ENCODE results near the gene EDIL3.
"Not testable (repeated sequence)": the region's sequence is repeated elsewhere in the genome, so short reads cannot be mapped to it uniquely, and the experiment has no call there.

The EDIL3 gene

GRCh38 chr5:84362061-84362720 lies 22.5 kb downstream of the EDIL3 start:
- no peak overlapping the region for H3K4me3 Mint-ChIP-seq
- no peaks in the 10 kb centered on the region for H3K36me3 Mint-ChIP-seq
- H3K27ac Mint-ChIP-seq: no peak overlapping the region
- H3K9me3 Mint-ChIP-seq: no peaks in the 10 kb centered on the region
- H3K4me1 Mint-ChIP-seq: no peaks in the 10 kb centered on the region
- DNase-seq (no peak), ATAC-seq (replicated peaks) (no peak)
- no peaks in the 10 kb centered on the region for H3K27me3 Mint-ChIP-seq

GRCh38 chr5:84361572-84361971 lies 23.1 kb downstream of the EDIL3 start:
- Mint-ChIP-seq H3K4me1 (no peaks in the 10 kb centered on the region), H3K4me3 (no peak overlapping the region), H3K9me3 (no peaks in the 10 kb centered on the region), H3K27ac (no peak overlapping the region), H3K36me3 (no peaks in the 10 kb centered on the region), H3K27me3 (no peaks in the 10 kb centered on the region)
- ATAC-seq (replicated peaks): no peak
- DNase-seq: no peak

DNA sequence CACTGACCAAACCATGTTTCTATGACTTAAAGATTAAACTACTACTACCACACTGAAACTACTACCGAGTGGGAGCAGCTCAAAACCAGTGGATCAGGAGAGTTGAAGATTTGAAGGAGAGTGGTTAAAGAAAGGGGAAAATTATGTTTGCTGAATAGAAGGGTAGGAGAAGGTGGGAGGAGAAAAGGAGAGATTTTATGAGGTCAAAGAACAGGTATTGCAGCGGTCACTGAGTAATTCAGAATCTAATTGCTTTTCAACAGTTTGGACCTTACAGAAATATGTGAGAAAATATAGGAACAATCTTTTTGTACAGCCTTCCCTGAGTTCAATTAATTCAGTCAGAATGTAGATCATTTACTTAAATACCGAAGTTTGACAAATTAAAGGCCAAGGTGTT lies 24.6 kb downstream of the EDIL3 start:
- Mint-ChIP-seq H3K4me1 (no peaks in the 10 kb centered on the region), H3K27ac (no peak overlapping the region), H3K27me3 (no peaks in the 10 kb centered on the region), H3K4me3 (no peak overlapping the region), H3K9me3 (peaks cover 0 to 2% of the 10 kb centered on the region in 2 donors), H3K36me3 (no peaks in the 10 kb centered on the region)
- ATAC-seq (replicated peaks) (no peak), DNase-seq (no peak)

GRCh38 chr5:84354101-84354500 lies 30.6 kb downstream of the EDIL3 start:
- Mint-ChIP-seq H3K4me3 (no peak overlapping the region), H3K9me3 (peaks cover 0 to 5% of the 10 kb centered on the region in 2 donors), H3K27me3 (no peaks in the 10 kb centered on the region), H3K36me3 (no peaks in the 10 kb centered on the region), H3K4me1 (no peaks in the 10 kb centered on the region), H3K27ac (no peak overlapping the region)
- ATAC-seq (replicated peaks) (no peak), DNase-seq (no peak)

DNA sequence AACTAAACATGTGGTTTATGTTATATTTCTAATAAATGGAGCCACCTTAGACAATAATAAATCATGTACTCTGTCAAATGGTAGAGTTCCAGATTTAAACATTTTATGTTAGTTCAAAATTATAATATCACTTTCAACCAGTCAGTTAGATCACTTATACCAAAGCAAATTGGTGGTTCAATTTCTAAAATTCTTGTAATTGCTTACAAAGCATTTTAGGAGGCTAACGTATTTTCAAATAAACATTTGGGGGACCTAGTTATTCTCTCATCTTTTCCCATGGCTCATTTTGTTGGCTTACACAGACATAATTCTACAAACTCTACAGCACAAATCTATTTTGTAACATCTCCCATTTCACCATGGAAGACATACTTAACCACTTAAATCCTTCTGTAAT lies 39.9 kb downstream of the EDIL3 start:
- H3K9me3 Mint-ChIP-seq: no peaks in the 10 kb centered on the region
- no peak overlapping the region for H3K4me3 Mint-ChIP-seq
- H3K36me3 Mint-ChIP-seq: no peaks in the 10 kb centered on the region
- DNase-seq (no peak), ATAC-seq (replicated peaks) (no peak)
- no peak overlapping the region for H3K27ac Mint-ChIP-seq
- no peaks in the 10 kb centered on the region for H3K27me3 Mint-ChIP-seq
- no peaks in the 10 kb centered on the region for H3K4me1 Mint-ChIP-seq

DNA sequence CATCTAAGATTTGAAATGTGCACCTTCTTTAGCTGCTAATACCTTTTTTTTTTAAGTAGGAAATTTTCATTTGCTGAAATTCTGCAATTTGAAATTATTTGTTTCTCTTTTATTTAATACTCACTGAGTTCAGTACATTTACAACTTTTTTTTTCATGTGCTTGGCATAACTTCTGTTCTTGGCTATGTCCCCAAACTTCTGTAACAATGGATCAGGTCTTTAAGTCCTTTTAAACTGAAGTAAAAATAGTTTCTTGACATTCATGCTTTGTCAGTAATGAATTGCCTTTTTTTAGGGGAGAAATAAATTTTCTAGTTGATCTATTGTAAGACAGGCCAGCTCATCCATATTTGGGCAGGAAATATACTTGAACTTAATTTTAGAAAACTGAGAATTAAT lies 41.5 kb downstream of the EDIL3 start:
- no peaks in the 10 kb centered on the region for H3K27me3 Mint-ChIP-seq
- H3K36me3 Mint-ChIP-seq: no peaks in the 10 kb centered on the region
- DNase-seq (no peak), ATAC-seq (replicated peaks) (no peak)
- H3K4me3 Mint-ChIP-seq: no peak overlapping the region
- H3K4me1 Mint-ChIP-seq: no peaks in the 10 kb centered on the region
- H3K27ac Mint-ChIP-seq: no peak overlapping the region
- peaks cover 0 to 2% of the 10 kb centered on the region in 2 donors for H3K9me3 Mint-ChIP-seq

GRCh38 chr5:84332106-84332505 lies 52.6 kb downstream of the EDIL3 start:
- no peaks in the 10 kb centered on the region for H3K4me1 Mint-ChIP-seq
- H3K36me3 Mint-ChIP-seq: no peaks in the 10 kb centered on the region
- no peak for ATAC-seq (replicated peaks)
- peaks cover 0 to 6% of the 10 kb centered on the region in 2 donors for H3K9me3 Mint-ChIP-seq
- no peak overlapping the region for H3K27ac Mint-ChIP-seq
- H3K27me3 Mint-ChIP-seq: no peaks in the 10 kb centered on the region
- no peak overlapping the region for H3K4me3 Mint-ChIP-seq
- DNase-seq: no peak

DNA sequence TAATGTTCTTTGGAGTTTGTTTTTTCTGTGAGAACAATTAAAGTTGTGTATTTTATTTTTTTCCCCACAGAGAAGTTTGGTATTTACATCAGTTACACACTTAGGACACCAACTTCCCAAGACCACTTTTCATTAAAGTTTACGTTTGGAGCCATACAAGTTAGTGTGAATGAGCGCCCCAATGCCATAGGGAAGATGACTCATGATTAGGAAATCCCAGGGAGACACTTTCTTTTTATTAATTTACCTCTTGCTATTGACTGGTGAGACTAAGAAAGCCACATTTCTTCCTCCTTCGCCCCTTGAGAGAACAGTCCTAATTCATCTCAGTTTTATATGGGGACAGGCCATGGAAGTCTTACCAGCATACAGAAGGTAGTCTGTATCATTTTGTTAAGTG lies 57.1 kb downstream of the EDIL3 start:
- no peaks in the 10 kb centered on the region for H3K36me3 Mint-ChIP-seq
- H3K27me3 Mint-ChIP-seq: no peaks in the 10 kb centered on the region
- H3K4me1 Mint-ChIP-seq: no peaks in the 10 kb centered on the region
- H3K4me3 Mint-ChIP-seq: no peak overlapping the region
- ATAC-seq (replicated peaks) (no peak), DNase-seq (no peak)
- H3K27ac Mint-ChIP-seq: no peak overlapping the region
- H3K9me3 Mint-ChIP-seq: peaks cover 0 to 6% of the 10 kb centered on the region in 2 donors

DNA sequence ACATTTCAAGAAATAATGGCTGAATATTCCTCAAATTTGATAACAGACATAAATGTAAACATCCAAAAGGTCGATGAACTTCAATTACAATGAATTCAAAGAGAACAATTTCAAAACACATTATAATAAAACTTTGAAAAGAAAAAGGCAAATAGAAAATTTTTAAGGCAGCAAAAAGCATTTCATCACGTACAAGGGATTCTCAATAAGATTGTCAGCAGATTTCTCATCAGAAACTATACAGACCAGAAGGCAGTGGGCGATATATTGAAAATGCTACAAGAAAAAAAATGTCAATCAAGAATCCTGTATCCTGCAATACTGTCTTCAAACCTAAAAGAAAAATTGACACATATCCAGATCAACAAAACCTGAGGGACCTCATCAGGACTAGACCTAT lies 62.0 kb downstream of the EDIL3 start:
- DNase-seq (no peak), ATAC-seq (replicated peaks) (no peak)
- Mint-ChIP-seq H3K36me3 (no peaks in the 10 kb centered on the region), H3K27me3 (no peaks in the 10 kb centered on the region), H3K27ac (no peak overlapping the region), H3K4me3 (no peak overlapping the region), H3K9me3 (peaks cover 16 to 18% of the 10 kb centered on the region in 2 donors), H3K4me1 (no peaks in the 10 kb centered on the region)

- not testable (repeated sequence) for ATAC-seq (replicated peaks)
Measured at GRCh38 chr5:84317826-84318225, 66.9 kb downstream of the EDIL3 start.

DNA sequence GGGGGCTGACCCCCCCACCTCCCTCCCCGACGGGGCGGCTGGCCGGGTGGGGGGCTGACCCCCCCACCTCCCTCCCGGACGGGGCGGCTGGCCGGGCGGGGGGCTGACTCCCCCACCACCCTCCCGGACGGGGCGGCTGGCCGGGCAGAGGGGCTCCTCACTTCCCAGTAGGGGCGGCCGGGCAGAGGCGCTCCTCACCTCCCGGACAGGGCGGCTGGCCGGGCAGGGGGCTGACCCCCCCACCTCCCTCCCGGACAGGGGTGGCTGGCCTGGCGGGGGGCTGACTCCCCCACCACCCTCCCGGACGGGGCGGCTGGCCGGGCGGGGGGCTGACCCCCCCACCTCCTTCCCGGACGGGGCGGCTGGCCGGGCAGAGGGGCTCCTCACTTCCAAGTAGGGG lies 72.4 kb downstream of the EDIL3 start:
- not testable (repeated sequence) for ATAC-seq (replicated peaks); H3K4me1 Mint-ChIP-seq; H3K4me3 Mint-ChIP-seq; H3K36me3 Mint-ChIP-seq; H3K9me3 Mint-ChIP-seq; DNase-seq; H3K27me3 Mint-ChIP-seq; H3K27ac Mint-ChIP-seq

More at GRCh38 chr5:84317826-84318225, 66.9 kb downstream of the EDIL3 start:
- H3K4me3 Mint-ChIP-seq, DNase-seq, H3K4me1 Mint-ChIP-seq, H3K27ac Mint-ChIP-seq, H3K36me3 Mint-ChIP-seq, H3K27me3 Mint-ChIP-seq: not testable (repeated sequence)
- peaks cover 12 to 21% of the 10 kb centered on the region in 2 donors for H3K9me3 Mint-ChIP-seq

GRCh38 chr5:84309850-84310249 lies 74.8 kb downstream of the EDIL3 start:
- not testable (repeated sequence) for H3K36me3 Mint-ChIP-seq; H3K4me3 Mint-ChIP-seq; H3K4me1 Mint-ChIP-seq; H3K27ac Mint-ChIP-seq; H3K9me3 Mint-ChIP-seq; ATAC-seq (replicated peaks); H3K27me3 Mint-ChIP-seq; DNase-seq

- H3K4me1 Mint-ChIP-seq: no peaks in the 10 kb centered on the region
- no peak overlapping the region for H3K27ac Mint-ChIP-seq
- peaks cover 0 to 3% of the 10 kb centered on the region in 2 donors for H3K9me3 Mint-ChIP-seq
- H3K36me3 Mint-ChIP-seq: no peaks in the 10 kb centered on the region
- ATAC-seq (replicated peaks) (no peak), DNase-seq (no peak)
- no peak overlapping the region for H3K4me3 Mint-ChIP-seq
- H3K27me3 Mint-ChIP-seq: no peaks in the 10 kb centered on the region
Measured at GRCh38 chr5:84306601-84307000, 78.1 kb downstream of the EDIL3 start.

DNA sequence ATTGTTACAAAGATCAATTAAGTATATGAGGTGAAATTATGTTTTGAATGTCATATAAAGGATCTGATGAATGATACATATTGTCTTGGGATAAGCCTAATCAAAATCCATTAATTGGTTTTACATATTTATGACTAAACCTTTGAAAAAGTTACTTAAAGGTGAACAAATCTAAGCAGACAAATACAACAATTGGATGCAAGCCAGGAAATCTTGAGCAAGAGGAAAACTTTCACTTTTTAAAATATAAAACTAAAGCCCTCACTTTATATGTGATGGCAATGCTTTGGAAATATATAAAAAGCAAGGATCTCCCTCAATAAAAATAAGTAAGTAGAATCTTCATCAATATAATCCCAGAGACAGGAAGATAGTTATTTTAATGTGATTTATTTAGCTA lies 80.1 kb downstream of the EDIL3 start:
- H3K9me3 Mint-ChIP-seq: peaks cover 0 to 1% of the 10 kb centered on the region in 2 donors
- H3K4me1 Mint-ChIP-seq: no peaks in the 10 kb centered on the region
- no peak overlapping the region for H3K4me3 Mint-ChIP-seq
- H3K36me3 Mint-ChIP-seq: no peaks in the 10 kb centered on the region
- DNase-seq (no peak), ATAC-seq (replicated peaks) (no peak)
- H3K27ac Mint-ChIP-seq: no peak overlapping the region
- H3K27me3 Mint-ChIP-seq: no peaks in the 10 kb centered on the region

- Mint-ChIP-seq H3K4me1 (no peaks in the 10 kb centered on the region), H3K9me3 (peaks cover 0 to 1% of the 10 kb centered on the region in 2 donors), H3K27me3 (no peaks in the 10 kb centered on the region), H3K36me3 (no peaks in the 10 kb centered on the region), H3K27ac (no peak overlapping the region), H3K4me3 (no peak overlapping the region)
- DNase-seq (no peak), ATAC-seq (replicated peaks) (no peak)
Measured at GRCh38 chr5:84303315-84303714, 81.4 kb downstream of the EDIL3 start.

DNA sequence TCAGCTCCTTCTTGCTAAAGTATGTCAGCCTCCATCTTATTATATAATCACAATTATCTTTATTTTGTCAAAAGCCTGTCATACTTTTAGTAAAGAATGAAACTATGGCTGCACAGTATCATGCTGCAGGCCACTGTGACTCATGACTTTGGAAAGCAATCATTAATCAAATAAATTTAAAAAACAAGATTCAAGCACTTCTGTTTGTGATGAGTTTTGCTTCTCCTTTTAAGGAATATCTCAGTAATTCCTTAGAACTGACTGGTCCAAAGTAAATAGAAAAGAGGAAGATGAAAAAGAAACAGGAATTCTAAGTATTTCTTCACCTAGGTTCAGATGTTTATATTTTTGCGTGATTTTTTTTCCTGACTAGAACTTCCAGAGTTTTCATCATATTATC lies 83.1 kb downstream of the EDIL3 start:
- no peaks in the 10 kb centered on the region for H3K27me3 Mint-ChIP-seq
- H3K36me3 Mint-ChIP-seq: no peaks in the 10 kb centered on the region
- DNase-seq (no peak), ATAC-seq (replicated peaks) (no peak)
- H3K9me3 Mint-ChIP-seq: peaks cover 0 to 4% of the 10 kb centered on the region in 2 donors
- no peaks in the 10 kb centered on the region for H3K4me1 Mint-ChIP-seq
- no peak overlapping the region for H3K4me3 Mint-ChIP-seq
- H3K27ac Mint-ChIP-seq: no peak overlapping the region

Data from stimulated activated naive B cell treated with anti-CD40 and anti-IgM and Interleukin-4, amounts not matched to agents 10 μg/mL and 1 μg/mL and 100 μg/mL, for 72 hours (primary cell).